ENCODE results near the gene TOM1L2.

TOM1L2 gene

GRCh38 chr17:17898673-17899072, 73.5 kb downstream of the TOM1L2 start:
- DNase-seq (ENCODE audit: low spot score): no peak

- DNase-seq (ENCODE audit: low spot score): no peak
Measured at GRCh38 chr17:17897442-17897841, 74.8 kb downstream of the TOM1L2 start.

DNA sequence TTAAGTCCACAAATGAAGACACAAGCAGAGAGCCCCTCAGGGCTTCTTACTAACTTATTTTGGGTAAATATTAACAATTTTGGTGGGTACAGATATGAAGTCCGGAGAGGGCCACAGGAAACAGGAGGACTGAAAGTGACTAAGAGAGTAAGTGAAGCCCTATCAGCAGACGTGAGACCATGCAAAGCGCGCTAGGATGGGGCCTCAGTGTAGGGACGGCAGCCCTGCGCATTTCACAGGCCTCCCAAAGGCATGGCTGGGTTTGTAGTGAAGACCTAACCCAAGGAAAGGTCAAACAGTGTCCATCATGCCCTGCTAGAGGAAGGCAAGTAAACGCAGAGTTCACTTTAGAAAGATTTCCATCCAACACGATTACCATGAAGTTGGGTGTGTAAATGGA, 75.5 kb downstream of the TOM1L2 start:
- no peak for DNase-seq (ENCODE audit: low spot score)

GRCh38 chr17:17893801-17894644, 78.2 kb downstream of the TOM1L2 start:
- DNase-seq (ENCODE audit: low spot score): no peak

DNA sequence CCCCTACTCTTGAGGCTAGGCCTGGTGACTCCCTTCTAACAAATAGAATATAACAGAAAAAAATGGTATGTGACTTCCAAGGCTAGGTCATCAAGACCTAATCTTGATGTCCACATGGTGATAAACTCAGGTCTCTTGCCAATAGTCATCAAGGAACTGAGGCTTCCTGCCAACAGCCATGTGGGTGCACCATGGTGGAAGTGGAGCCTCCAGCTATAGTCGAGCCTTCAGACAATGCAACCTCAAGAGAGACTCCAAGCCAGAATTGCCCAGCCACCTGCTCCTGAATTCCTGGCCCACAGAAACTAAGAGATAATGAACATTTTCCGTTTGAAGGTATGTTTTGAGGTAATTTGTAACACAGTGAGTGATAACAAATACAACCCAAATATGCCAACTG, 79.5 kb downstream of the TOM1L2 start:
- DNase-seq (ENCODE audit: low spot score): no peak

DNA sequence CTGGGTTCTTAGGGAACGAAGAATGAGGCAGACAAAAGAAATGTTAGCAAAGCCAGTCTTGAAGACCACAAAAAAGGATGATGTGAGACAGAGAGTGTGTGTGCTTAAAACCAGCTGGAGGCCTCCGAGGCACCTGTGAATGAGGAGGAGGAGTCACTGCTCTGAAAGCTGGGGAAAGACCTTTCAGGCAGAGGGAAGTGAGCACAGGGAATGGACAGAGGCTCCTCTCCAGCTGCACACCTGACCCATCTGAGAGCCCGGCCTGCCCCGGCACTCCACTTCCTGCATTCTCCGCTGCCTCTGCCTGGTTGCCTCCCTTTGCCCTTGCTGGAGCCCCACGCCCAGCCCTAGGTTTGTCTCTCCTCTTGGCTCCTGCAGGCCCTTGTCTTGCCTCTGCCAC, 80.2 kb downstream of the TOM1L2 start:
- no peak for DNase-seq (ENCODE audit: low spot score)

DNA sequence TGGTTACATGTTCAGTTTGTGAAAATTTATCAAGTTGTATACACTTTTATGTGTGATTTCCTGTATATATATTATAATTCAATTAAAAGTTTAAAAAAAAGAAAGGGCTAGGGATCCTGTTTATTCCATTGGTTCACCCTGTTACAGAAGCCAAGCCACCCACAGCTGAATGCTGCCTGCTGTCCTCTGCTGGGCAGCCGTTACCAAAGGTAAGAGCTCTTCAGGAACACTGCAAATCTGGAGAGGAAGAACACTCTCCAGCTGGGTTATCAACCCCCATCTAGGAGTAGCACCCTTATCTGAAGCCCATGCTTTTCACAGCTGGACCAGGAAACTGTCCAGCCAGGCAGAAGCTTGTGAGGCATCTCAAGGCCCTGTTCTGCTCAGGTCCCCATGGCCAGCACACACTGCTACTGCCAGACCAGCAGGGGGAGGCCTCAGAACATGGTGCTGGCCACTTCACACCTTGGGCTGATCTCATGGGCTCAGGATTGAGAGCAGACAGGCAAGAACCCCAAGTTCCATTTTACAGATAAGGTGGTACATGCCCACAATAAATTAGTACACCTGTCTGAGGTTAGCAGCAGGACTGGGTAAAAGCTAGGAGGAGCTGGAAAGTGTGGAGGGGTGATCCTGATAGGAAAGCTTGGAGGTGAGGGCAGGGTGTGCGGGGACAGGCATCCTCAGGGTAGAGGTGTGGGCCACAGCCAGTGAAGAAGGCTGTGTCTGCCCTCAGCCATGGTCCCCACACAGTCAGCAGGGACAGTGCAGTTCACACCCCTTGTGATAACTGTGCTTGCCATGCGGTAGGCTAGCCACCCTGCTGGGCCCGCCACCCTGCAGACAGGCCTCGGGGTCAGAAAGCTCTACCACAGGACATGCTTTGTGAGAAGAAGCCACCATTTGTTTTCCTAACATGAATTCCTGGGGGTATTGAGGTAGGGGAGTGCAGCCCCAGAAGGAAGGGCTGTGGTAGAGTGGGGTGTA, 81.1 kb downstream of the TOM1L2 start:
- DNase-seq (ENCODE audit: low spot score): peak; percentile 70

- DNase-seq (ENCODE audit: low spot score): no peak
Measured at GRCh38 chr17:17889922-17890321, 82.3 kb downstream of the TOM1L2 start.

DNA sequence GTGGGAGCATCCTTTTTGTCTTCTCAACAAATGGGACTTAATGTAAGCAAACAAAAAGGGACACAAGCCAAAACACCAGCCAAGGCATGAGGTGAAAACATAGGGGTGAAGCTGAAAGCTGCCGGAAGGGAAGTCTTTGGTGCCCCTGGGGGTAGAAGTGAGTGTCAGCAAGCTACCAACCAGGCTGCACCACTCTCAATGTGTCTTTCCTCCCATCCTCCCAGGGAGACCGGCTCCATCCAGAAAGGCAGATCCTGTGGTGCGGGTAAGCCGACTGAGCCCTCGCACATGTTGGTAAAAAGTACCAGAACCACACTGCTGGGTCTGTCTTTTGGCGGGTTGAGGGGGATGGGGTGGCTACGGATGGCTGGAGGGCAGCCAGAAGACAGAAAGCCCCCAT, 83.4 kb downstream of the TOM1L2 start:
- no peak for DNase-seq (ENCODE audit: low spot score)

GRCh38 chr17:17888371-17888770, 83.8 kb downstream of the TOM1L2 start:
- DNase-seq (ENCODE audit: low spot score): no peak

DNA sequence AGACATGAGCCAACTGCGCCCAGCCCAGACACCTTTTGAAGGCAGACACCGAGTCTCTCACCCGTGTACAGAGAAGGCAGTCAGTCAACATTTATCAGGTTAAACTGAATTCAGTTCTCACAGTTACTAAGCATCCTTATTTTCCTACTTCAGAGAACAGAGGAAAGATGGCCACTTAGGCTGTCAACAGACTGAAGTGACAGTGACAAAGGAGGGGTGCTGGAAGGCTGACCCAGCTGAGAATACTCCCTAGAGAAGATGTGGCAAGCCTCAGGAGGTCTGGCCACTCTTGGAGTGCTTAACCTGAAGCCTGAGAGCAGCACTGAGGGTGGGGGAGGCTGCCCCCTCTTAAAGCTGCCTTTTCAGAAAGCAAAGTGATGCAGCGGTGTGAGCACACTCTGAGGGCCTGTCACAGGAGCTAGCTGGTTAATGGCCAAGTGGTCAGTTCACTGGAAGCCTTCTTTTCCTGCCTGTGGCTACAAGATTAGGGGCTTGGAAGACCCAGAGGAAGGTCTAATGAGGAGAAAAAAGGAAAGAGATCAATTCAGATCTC, 84.4 kb downstream of the TOM1L2 start:
- DNase-seq (ENCODE audit: low spot score): no peak

DNA sequence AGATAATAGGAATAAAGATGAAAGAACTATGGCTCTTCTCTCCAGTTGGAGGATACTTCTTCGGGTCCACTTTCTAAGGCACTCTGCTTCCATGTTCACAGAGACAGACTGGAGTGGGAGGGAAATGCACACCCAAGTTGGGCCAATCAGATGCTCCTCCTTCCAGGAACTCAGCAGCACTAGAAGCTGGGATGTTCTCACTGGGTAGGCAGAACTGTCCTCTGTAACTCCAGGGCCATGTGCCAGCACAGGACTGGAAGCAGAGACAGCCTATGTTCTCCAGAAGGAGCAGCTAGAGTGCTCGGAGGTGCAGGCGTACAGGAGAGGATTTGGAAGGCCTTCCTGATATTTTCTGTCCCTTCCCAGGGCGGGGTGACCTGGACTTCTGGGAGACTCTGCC, 85.5 kb downstream of the TOM1L2 start:
- no peak for DNase-seq (ENCODE audit: low spot score)

DNA sequence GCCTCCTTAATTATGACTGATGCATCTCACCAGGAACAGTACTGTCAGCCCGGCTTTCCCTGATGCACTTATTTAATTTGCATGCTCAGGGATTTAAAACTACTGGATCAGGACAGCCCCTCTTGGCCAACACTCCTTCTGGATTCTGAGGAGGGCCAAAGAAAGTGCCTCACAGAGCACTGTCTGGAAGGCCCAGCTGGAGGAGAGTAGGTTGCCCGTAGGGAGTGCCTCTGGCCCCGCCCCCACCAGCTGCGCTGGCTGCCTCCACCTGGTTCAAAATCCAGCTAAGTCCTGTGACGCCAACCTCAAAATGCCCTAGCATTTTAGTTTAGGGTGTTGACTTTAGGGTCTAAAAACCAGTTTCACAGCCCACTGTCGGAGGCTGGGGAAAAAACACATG, 86.0 kb downstream of the TOM1L2 start:
- no peak for DNase-seq (ENCODE audit: low spot score)

GRCh38 chr17:17884391-17885357, 87.5 kb downstream of the TOM1L2 start:
- no peak for DNase-seq (ENCODE audit: low spot score)

DNA sequence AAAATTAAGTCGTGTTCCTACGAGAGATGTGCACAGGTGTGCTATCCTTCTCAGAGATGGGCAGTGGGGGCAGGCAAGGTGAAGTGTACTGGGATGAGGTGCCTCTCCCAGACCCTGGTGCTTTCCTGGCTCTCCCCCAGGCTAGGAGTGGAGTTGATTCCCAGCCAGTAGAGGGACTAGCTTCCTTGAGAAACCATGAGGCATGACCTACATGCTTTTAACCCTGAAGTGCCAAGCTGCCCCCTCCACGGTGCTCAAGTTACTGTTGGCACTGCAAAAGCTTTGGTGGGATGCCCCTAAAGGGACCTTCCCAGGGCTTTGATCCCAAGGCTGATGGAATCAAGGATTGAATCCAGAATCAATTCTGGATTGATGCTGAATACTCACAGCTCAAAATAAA, 88.4 kb downstream of the TOM1L2 start:
- no peak for DNase-seq (ENCODE audit: low spot score)

GRCh38 chr17:17882082-17882581, 90.1 kb downstream of the TOM1L2 start:
- no peak for DNase-seq (ENCODE audit: low spot score)

DNA sequence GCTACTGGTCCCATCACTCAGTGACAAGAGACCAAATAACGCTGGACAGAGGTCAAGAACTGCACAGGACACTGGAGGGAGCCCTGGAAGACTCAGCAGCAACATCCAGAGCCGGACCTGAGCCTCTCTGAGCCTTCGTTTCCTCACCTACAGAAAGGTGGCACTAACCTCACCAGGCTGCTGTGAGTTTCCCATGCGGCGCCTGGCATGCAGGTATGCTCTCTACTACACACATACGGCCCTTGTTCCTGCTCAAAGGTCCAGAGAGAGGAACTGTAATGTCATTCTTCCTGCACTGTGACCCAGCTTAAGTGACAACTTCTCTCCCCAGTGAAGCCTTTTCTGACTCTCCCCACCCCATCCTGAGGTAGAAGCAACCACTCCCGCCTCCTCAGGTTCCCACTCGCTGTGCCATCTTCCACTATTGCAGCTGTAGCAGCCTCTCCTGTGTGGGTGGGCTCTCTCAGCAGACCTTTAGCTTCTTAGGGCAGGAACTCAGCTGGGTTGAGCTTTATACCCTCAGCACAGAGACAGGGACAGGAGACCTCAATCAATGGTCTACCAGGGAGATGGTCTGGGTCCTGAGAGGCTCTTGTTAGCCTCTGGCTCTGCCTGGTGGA, 91.5 kb downstream of the TOM1L2 start:
- no peak for DNase-seq (ENCODE audit: low spot score)

- peak; percentile 63 for DNase-seq (ENCODE audit: low spot score)
Measured at GRCh38 chr17:17877529-17878358, 94.5 kb downstream of the TOM1L2 start.

GRCh38 chr17:17876959-17877528, 95.2 kb downstream of the TOM1L2 start:
- no peak for DNase-seq (ENCODE audit: low spot score)

- peak; percentile 67 for DNase-seq (ENCODE audit: low spot score)
Measured at GRCh38 chr17:17874478-17874877, 97.7 kb downstream of the TOM1L2 start.

Measured in kidney tubule cell (primary cell).